ENCODE measurements around the gene TM2D3.

GRCh38 chr15:101664303-101664913, 12.2 kb upstream of the TM2D3 start:
- no peak for TF ChIP-seq EP300 (IDR thresholded peaks at IDR 0.05)
- TF ChIP-seq POLR2A (IDR thresholded peaks at IDR 0.05), result no peak
- TF ChIP-seq CTCF (IDR thresholded peaks at IDR 0.05), result no peak

Data from ovary (tissue), 3 donors.